ENCODE results near the gene LAMTOR2.

GRCh38 chr1:156078728-156079127 is 24.1 kb downstream of the LAMTOR2 start:
- no peak for TF ChIP-seq POLR2A (IDR thresholded peaks at IDR 0.05)
- no peak for TF ChIP-seq CTCF (IDR thresholded peaks at IDR 0.05)
- TF ChIP-seq POLR2AphosphoS5 (IDR thresholded peaks at IDR 0.05; ENCODE audit: insufficient read depth in 1 of 2, low read depth in 1 of 2): no peak
